ENCODE measurements around the gene STEAP2. TPM values are rescaled to one million over a fixed set of nuclear protein-coding genes. Genes with fewer than 3 reads are reported as not detected.

Gene STEAP2
- 10.1 and 10.4 TPM in 2 replicates for total RNA-seq (2021)
- percentile 54 among the genes with signal in this experiment for Bru-seq, nascent RNA
- BruChase-seq, experiment 1, labeled RNA remaining after a 2-hour chase = percentile 68 among the genes with signal in this experiment
- BruChase-seq, experiment 2, labeled RNA remaining after a 6-hour chase = percentile 57 among the genes with signal in this experiment
- long read RNA-seq, partial matches to known transcripts = 1 of 6 reads
- long read RNA-seq, other reads (novel, unspliced or antisense) = 5 of 6 reads

- ChIA-PET CTCF (interaction anchor here (0.6 to 1.3 kb wide), 8 partner anchors 23 to 216 kb away, joined by 3 to 20 read pairs (median 4); partner anchors contain the start of gene STEAP1), POLR2A (ENCODE audit: unreplicated experiment) (interaction anchor here (0.6 to 0.8 kb wide), 4 partner anchors 24 to 1914 kb away, joined by 4 to 19 read pairs (median 6); no protein-coding TSS in a partner anchor)
- Histone ChIP-seq H3F3A (ENCODE audit: insufficient read depth, low read depth) (no peaks in the 10 kb centered on the region), H3K27me3 (ENCODE audit: insufficient read depth, low read depth) (no peaks in the 10 kb centered on the region), H4K20me1 (ENCODE audit: insufficient read depth) (no peaks in the 10 kb centered on the region), H3K36me3 (ENCODE audit: low read depth) (no peaks in the 10 kb centered on the region), H3K27ac (peak within 1 kb of the TSS; percentile 31; the same call in 1 of the 2 replicates), H3K79me2 (ENCODE audit: low read depth) (no peaks in the 10 kb centered on the region), H3K4me1 (replicated peaks; ENCODE audit: insufficient read depth) (peaks cover 9% of the 10 kb centered on the region), H3K9me3 (ENCODE audit: insufficient read depth, low read depth) (no peaks in the 10 kb centered on the region), H2AFZ (peak within 1 kb of the TSS; percentile 98), H3K4me2 (peak within 1 kb of the TSS; percentile 97), H3K4me3 (peak within 1 kb of the TSS; percentile 94), H3K9me2 (ENCODE audit: insufficient read depth) (no peaks in the 10 kb centered on the region)
- peak; percentile 65 for TF ChIP-seq CTCF (conservative IDR thresholded peaks at IDR 0.05)
- TF ChIP-seq EZH2 (IDR thresholded peaks at IDR 0.05; ENCODE audit: low read depth) = no peak
- intact Hi-C loops (cut with micrococcal nuclease; ENCODE audit: unreplicated experiment) = loop anchor here (1.0 to 2.0 kb wide), 3 partner anchors 31 to 57 kb away; partner anchors contain the start of genes CFAP69 and STEAP1
- peak; percentile 77 to 93 for DNase-seq
- BruUV-seq (replicated peaks) = no TSS peak
Observed at GRCh38 chr7:90211391-90212148, at the start of gene STEAP2. Gene STEAP2, plus strand, starts transcription at chr7:90211740. Its CDS starts 13,343 bp downstream, at chr7:90225083.

GRCh38 chr7:90163534-90163933 lies 48.0 kb upstream of the STEAP2 start:
- H3K27me3 ChIP-seq (ENCODE audit: insufficient read depth, low read depth) = no peaks in the 10 kb centered on the region
- no peaks in the 10 kb centered on the region for H3K36me3 ChIP-seq (ENCODE audit: low read depth)
- H3K4me3 ChIP-seq = no peak overlapping the region
- no TSS peak for BruUV-seq (replicated peaks)
- no peaks in the 10 kb centered on the region for H4K20me1 ChIP-seq (ENCODE audit: insufficient read depth)
- H2AFZ ChIP-seq = no peak overlapping the region; the same call in 1 of the 2 replicates
- intact Hi-C loops (cut with micrococcal nuclease; ENCODE audit: unreplicated experiment) = no loop called here
- no peak overlapping the region for H3K27ac ChIP-seq
- H3F3A ChIP-seq (ENCODE audit: insufficient read depth, low read depth) = no peaks in the 10 kb centered on the region
- H3K9me2 ChIP-seq (ENCODE audit: insufficient read depth) = no peaks in the 10 kb centered on the region
- DNase-seq = no peak
- CTCF ChIA-PET = no interaction called here
- POLR2A ChIA-PET (ENCODE audit: unreplicated experiment) = no interaction called here
- H3K79me2 ChIP-seq (ENCODE audit: low read depth) = no peaks in the 10 kb centered on the region
- TF ChIP-seq EZH2 (IDR thresholded peaks at IDR 0.05; ENCODE audit: low read depth) (no peak), CTCF (conservative IDR thresholded peaks at IDR 0.05) (no peak)
- H3K4me1 ChIP-seq (replicated peaks; ENCODE audit: insufficient read depth) = peaks cover 4% of the 10 kb centered on the region
- no peak overlapping the region for H3K4me2 ChIP-seq
- no peaks in the 10 kb centered on the region for H3K9me3 ChIP-seq (ENCODE audit: insufficient read depth, low read depth)

- TF ChIP-seq EZH2 (IDR thresholded peaks at IDR 0.05; ENCODE audit: low read depth) = no peak
- no peak for TF ChIP-seq CTCF (conservative IDR thresholded peaks at IDR 0.05)
- BruUV-seq (replicated peaks) = no TSS peak
- ChIA-PET POLR2A (ENCODE audit: unreplicated experiment) (interaction anchor here (0.5 kb wide), 1 partner anchor 41 kb away, joined by 5 read pairs; no protein-coding TSS in a partner anchor), CTCF (no interaction called here)
- Histone ChIP-seq H4K20me1 (ENCODE audit: insufficient read depth) (no peaks in the 10 kb centered on the region), H3K9me3 (ENCODE audit: insufficient read depth, low read depth) (no peaks in the 10 kb centered on the region), H3K36me3 (ENCODE audit: low read depth) (no peaks in the 10 kb centered on the region), H3K79me2 (ENCODE audit: low read depth) (no peaks in the 10 kb centered on the region), H3K9me2 (ENCODE audit: insufficient read depth) (no peaks in the 10 kb centered on the region), H3K27me3 (ENCODE audit: insufficient read depth, low read depth) (no peaks in the 10 kb centered on the region), H3K27ac (no peak overlapping the region), H3K4me1 (replicated peaks; ENCODE audit: insufficient read depth) (no peaks in the 10 kb centered on the region), H3K4me3 (no peak overlapping the region), H3K4me2 (no peak overlapping the region), H3F3A (ENCODE audit: insufficient read depth, low read depth) (no peaks in the 10 kb centered on the region), H2AFZ (no peak overlapping the region)
- intact Hi-C loops (cut with micrococcal nuclease; ENCODE audit: unreplicated experiment) = no loop called here
- no peak for DNase-seq
Observed at GRCh38 chr7:90165724-90166123, 45.8 kb upstream of the STEAP2 start.

Data from PC-9 (cell line).